Activated CD4-positive, alpha-beta memory T cell treated with anti-CD3 and anti-CD28 coated beads, Interleukin-2, amount 10 ng/mL, durations not matched to agents 7 days and 5 days (primary cell): ENCODE results near the gene ZBTB7B. TPM values are rescaled to one million over a fixed set of nuclear protein-coding genes. Genes with fewer than 3 reads are reported as not detected.

Source experiments
- CTCF ChIA-PET: fragments of 350-600 bp; sonication (Branson Sonifier 250); formaldehyde crosslinking; loops from one replicate; lab custom pipeline; 2021; ENCODE audit warnings: antibody characterized with exemption, inconsistent platforms; lab: Charles Lee
- POLR2A ChIA-PET: fragments of 350-600 bp; sonication (Branson Sonifier 250); formaldehyde crosslinking; loops from one replicate; lab custom pipeline; 2021; ENCODE audit warnings: antibody characterized with exemption; lab: Charles Lee
- DNase-seq: peaks from one replicate; pipeline ENCODE4 v3.0.0-alpha.2; 2020
- H3K27ac Mint-ChIP-seq: one replicate; pipeline ENCODE4 v1.8.0; 2021; ENCODE audit warnings: mild to moderate bottlenecking, mixed read lengths
- H3K27me3 Mint-ChIP-seq: one replicate; pipeline ENCODE4 v1.8.0; 2021; ENCODE audit warnings: mixed read lengths
- H3K36me3 Mint-ChIP-seq: one replicate; pipeline ENCODE4 v1.8.0; 2021; ENCODE audit warnings: low read depth, mixed read lengths
- H3K4me1 Mint-ChIP-seq: one replicate; pipeline ENCODE4 v1.8.0; 2021; ENCODE audit warnings: mixed read lengths
- H3K4me3 Mint-ChIP-seq: one replicate; pipeline ENCODE4 v1.8.0; 2021; ENCODE audit warnings: mild to moderate bottlenecking, mixed read lengths
- H3K9me3 Mint-ChIP-seq: one replicate; pipeline ENCODE4 v1.8.0; 2021; ENCODE audit warnings: mixed read lengths
- total RNA-seq, 2 experiments: library from RNA; stranded (reverse); gene quantifications; one replicate each; pipeline ENCODE4 v1.2.3, GENCODE V29; 2021

The ZBTB7B gene
- total RNA-seq, 2 experiments from 2014 or later: 151 to 152 TPM

DNA sequence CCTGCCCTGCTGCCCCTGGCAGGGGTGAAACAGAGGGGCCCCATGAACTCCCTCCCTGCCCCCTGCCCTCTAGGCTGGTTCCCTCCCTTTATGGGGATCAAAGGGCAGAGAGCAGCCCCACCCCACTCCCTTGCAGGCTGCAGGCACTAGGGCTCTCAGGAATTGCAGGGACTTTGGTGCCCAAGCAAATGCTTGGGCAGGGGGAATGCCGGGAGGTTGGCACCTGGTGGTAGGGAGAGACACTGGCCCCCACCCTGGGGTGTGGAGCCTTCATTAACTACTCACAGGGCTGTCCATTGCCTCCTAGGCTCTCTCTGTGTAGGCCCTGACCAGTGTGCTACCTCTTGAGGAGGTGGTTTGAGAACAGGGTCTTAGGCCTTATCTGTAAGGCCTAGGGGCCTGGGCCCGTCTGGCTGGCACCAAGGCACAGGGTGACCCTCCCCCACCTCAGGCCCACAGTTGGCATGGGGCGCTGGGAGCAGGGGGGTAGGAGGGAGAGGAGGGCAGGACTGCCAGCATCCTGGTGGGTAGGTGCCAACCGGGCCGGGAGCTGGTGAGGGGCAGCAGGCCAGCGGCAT is 4.7 kb downstream of the ZBTB7B start:
- H3K9me3 Mint-ChIP-seq: no peaks in the 10 kb centered on the region
- peak; percentile 24 for DNase-seq
- H3K4me1 Mint-ChIP-seq: peaks cover 66% of the 10 kb centered on the region
- peak overlapping the region; percentile 90 for H3K27ac Mint-ChIP-seq
- ChIA-PET POLR2A (interaction anchor here (1.2 to 14.7 kb wide), 7 partner anchors 9 to 71 kb away, joined by 4 to 203 read pairs (median 12); partner anchors contain the start of genes CKS1B, FLAD1, LENEP and PMVK), CTCF (interaction anchor here (0.7 to 6.2 kb wide), 9 partner anchors 8 to 166 kb away, joined by 3 to 39 read pairs (median 4); partner anchors contain the start of genes FLAD1, KRTCAP2 and PBXIP1)
- peak overlapping the region; percentile 30 for H3K4me3 Mint-ChIP-seq
- peaks cover 49% of the 10 kb centered on the region for H3K36me3 Mint-ChIP-seq
- no peaks in the 10 kb centered on the region for H3K27me3 Mint-ChIP-seq

GRCh38 chr1:155008015-155008941 is 5.7 kb downstream of the ZBTB7B start:
- H3K9me3 Mint-ChIP-seq: no peaks in the 10 kb centered on the region
- peaks cover 54% of the 10 kb centered on the region for H3K36me3 Mint-ChIP-seq
- CTCF ChIA-PET: interaction anchor here (1.1 to 6.2 kb wide), 3 partner anchors 9 to 12 kb away, joined by 3 to 39 read pairs (median 14); no protein-coding TSS in a partner anchor
- H3K27me3 Mint-ChIP-seq: no peaks in the 10 kb centered on the region
- peak overlapping the region; percentile 96 for H3K4me3 Mint-ChIP-seq
- H3K27ac Mint-ChIP-seq: peak overlapping the region; percentile 90
- POLR2A ChIA-PET: interaction anchor here (0.6 to 14.7 kb wide), 14 partner anchors 8 to 165 kb away, joined by 3 to 203 read pairs (median 4); partner anchors contain the start of genes CKS1B, FLAD1, KRTCAP2 and LENEP
- DNase-seq: peak; percentile 77
- H3K4me1 Mint-ChIP-seq: peaks cover 75% of the 10 kb centered on the region

- ChIA-PET POLR2A (interaction anchor here (1.0 to 14.7 kb wide), 9 partner anchors 7 to 382 kb away, joined by 3 to 203 read pairs (median 4); partner anchors contain the start of genes CKS1B, FLAD1, KRTCAP2 and LENEP), CTCF (interaction anchor here (2.1 to 6.2 kb wide), 2 partner anchors 8 to 10 kb away, joined by 14 to 39 read pairs; no protein-coding TSS in a partner anchor)
- peaks cover 55% of the 10 kb centered on the region for H3K36me3 Mint-ChIP-seq
- H3K4me1 Mint-ChIP-seq: peaks cover 80% of the 10 kb centered on the region
- H3K4me3 Mint-ChIP-seq: peak overlapping the region; percentile 96
- H3K27me3 Mint-ChIP-seq: no peaks in the 10 kb centered on the region
- no peaks in the 10 kb centered on the region for H3K9me3 Mint-ChIP-seq
- peak; percentile 45 for DNase-seq
- peak overlapping the region; percentile 90 for H3K27ac Mint-ChIP-seq
Measured at GRCh38 chr1:155009221-155009711, 6.7 kb downstream of the ZBTB7B start.

DNA sequence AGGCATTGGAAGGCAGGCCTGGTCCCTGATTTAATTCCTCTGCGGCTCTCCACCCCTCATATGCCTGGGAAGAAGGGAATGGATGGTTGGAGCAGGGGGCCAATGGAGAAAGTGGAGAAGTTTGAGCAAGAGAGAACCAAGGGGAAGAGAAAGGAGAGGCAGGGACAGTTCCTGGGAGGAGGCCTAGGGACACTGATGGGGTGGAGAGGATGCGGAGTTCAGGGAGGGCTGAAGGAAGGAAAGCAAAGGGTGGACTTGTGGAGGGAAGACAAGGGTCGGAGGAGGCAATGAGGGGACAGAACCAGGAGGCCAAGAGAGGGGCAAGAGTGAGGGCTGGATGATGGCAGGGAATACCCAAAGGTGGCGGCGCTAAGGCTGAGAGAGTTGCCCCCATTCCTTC is 7.1 kb downstream of the ZBTB7B start:
- POLR2A ChIA-PET: interaction anchor here (0.8 to 14.7 kb wide), 8 partner anchors 11 to 383 kb away, joined by 3 to 203 read pairs (median 4); partner anchors contain the start of genes CKS1B, FLAD1, KRTCAP2 and LENEP
- CTCF ChIA-PET: interaction anchor here (0.9 kb wide), 1 partner anchor 35 kb away, joined by 3 read pairs; no protein-coding TSS in a partner anchor
- Mint-ChIP-seq H3K36me3 (peaks cover 55% of the 10 kb centered on the region), H3K27ac (peak overlapping the region; percentile 90), H3K9me3 (no peaks in the 10 kb centered on the region), H3K4me1 (peaks cover 80% of the 10 kb centered on the region), H3K27me3 (no peaks in the 10 kb centered on the region), H3K4me3 (peak overlapping the region; percentile 96)
- no peak for DNase-seq

- Mint-ChIP-seq H3K4me3 (peak overlapping the region; percentile 96), H3K27me3 (no peaks in the 10 kb centered on the region), H3K27ac (peak overlapping the region; percentile 90), H3K4me1 (peaks cover 81% of the 10 kb centered on the region), H3K9me3 (no peaks in the 10 kb centered on the region), H3K36me3 (peaks cover 55% of the 10 kb centered on the region)
- CTCF ChIA-PET: interaction anchor here (0.6 to 1.1 kb wide), 4 partner anchors 10 to 75 kb away, joined by 3 read pairs; no protein-coding TSS in a partner anchor
- peak; percentile 53 for DNase-seq
- POLR2A ChIA-PET: interaction anchor here (0.6 to 14.7 kb wide), 8 partner anchors 10 to 73 kb away, joined by 3 to 203 read pairs (median 5); partner anchors contain the start of genes CKS1B, FLAD1, LENEP and PMVK
Measured at GRCh38 chr1:155010211-155010918, 7.8 kb downstream of the ZBTB7B start.

GRCh38 chr1:155011004-155011416 is 8.4 kb downstream of the ZBTB7B start:
- Mint-ChIP-seq H3K4me3 (peak overlapping the region; percentile 96), H3K4me1 (peaks cover 81% of the 10 kb centered on the region), H3K36me3 (peaks cover 59% of the 10 kb centered on the region), H3K9me3 (no peaks in the 10 kb centered on the region), H3K27me3 (no peaks in the 10 kb centered on the region), H3K27ac (peak overlapping the region; percentile 90)
- POLR2A ChIA-PET: interaction anchor here (1.0 to 14.7 kb wide), 6 partner anchors 10 to 74 kb away, joined by 3 to 203 read pairs (median 8); partner anchors contain the start of genes CKS1B, LENEP, PMVK and ZBTB7B
- CTCF ChIA-PET: interaction anchor here (0.8 to 1.1 kb wide), 2 partner anchors 9 to 74 kb away, joined by 3 read pairs; no protein-coding TSS in a partner anchor
- no peak for DNase-seq

- ChIA-PET POLR2A (interaction anchor here (1.0 to 14.7 kb wide), 8 partner anchors 9 to 162 kb away, joined by 3 to 203 read pairs (median 6); partner anchors contain the start of genes FLAD1, KRTCAP2, LENEP and ZBTB7B), CTCF (interaction anchor here (0.5 to 8.1 kb wide), 4 partner anchors 15 to 452 kb away, joined by 3 to 139 read pairs (median 5); partner anchors contain the start of genes LENEP and ZBTB7B)
- Mint-ChIP-seq H3K4me1 (peaks cover 81% of the 10 kb centered on the region), H3K9me3 (no peaks in the 10 kb centered on the region), H3K27me3 (no peaks in the 10 kb centered on the region), H3K4me3 (peak overlapping the region; percentile 96), H3K27ac (peak overlapping the region; percentile 90), H3K36me3 (peaks cover 61% of the 10 kb centered on the region)
- DNase-seq: no peak
Measured at GRCh38 chr1:155011437-155012025, 8.9 kb downstream of the ZBTB7B start.

DNA sequence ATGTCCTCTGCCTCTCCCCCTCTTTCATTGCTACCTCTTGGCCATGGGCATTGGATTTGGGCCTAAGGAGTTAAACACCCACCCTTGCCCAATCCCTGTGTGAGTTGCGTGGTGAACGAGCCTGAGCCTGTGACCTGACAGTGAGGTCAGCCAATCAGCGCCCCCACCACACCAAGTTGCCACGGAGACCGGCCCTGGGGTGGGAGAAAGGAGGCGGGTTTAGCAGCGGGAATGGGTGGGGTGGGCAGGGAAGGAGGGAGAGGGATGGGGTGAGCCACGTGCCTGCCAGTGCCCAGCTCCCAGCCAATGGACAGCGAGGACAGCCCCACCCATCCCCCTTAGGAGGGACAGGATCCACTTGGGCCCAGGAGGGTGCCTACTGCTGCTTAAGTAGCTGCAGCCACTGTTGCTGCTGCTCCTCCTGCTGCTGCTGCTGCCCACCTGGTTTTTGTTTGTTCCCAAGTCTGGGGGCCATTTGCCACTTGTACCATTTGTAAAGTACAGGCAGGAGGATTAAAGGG is 9.5 kb downstream of the ZBTB7B start:
- H3K27me3 Mint-ChIP-seq: no peaks in the 10 kb centered on the region
- peak overlapping the region; percentile 89 for H3K27ac Mint-ChIP-seq
- H3K4me1 Mint-ChIP-seq: peaks cover 81% of the 10 kb centered on the region
- H3K4me3 Mint-ChIP-seq: peak overlapping the region; percentile 77
- H3K9me3 Mint-ChIP-seq: no peaks in the 10 kb centered on the region
- peak; percentile 69 for DNase-seq
- H3K36me3 Mint-ChIP-seq: peaks cover 63% of the 10 kb centered on the region
- ChIA-PET POLR2A (interaction anchor here (1.0 to 14.7 kb wide), 10 partner anchors 10 to 161 kb away, joined by 3 to 203 read pairs (median 5); partner anchors contain the start of genes CKS1B, FLAD1, KRTCAP2 and LENEP), CTCF (interaction anchor here (0.9 to 8.1 kb wide), 6 partner anchors 15 to 453 kb away, joined by 3 to 139 read pairs (median 4); partner anchors contain the start of genes KRTCAP2, LENEP and ZBTB7B)

DNA sequence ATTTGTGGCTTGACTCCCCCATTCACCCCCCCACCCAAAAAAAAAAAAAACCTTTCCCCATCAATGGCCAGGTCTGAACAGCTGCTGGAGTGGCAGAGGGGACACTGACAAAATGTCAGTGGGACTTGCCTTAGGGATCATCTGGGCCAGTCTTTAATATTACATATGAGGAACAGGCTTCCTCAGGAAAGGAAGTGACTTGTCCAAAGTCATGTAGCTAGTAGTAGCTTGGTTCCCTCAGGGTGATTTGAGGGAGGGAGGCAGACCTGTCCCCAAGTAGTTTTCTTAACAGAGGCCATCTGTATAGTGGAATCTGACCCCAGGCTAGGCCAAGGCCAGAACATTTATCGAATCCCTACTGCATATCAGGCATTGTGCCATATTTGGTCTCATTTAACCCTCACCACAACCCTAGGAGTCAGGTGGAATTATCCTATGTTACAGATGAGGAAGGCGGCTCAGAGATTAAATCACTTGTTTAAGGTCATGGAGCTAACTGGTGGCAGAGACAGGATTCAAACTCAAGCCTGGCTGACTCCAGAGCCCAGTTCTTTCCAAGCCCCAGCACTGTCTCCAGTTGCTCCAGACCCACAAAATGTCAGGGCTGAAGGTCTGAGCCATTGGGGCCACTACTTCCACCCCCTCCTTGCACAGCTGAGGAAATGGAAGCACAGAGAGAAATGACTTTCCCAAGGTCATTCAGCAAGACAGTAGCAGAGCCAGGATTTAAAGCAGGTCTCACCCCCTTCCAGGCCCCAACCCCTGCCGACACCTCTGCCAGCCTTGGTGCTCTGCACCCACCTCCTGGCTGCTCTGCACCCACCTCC is 10.4 kb downstream of the ZBTB7B start:
- Mint-ChIP-seq H3K27me3 (no peaks in the 10 kb centered on the region), H3K27ac (peak overlapping the region; percentile 89), H3K4me1 (peaks cover 78% of the 10 kb centered on the region), H3K9me3 (no peaks in the 10 kb centered on the region), H3K36me3 (peaks cover 64% of the 10 kb centered on the region), H3K4me3 (peak overlapping the region; percentile 77)
- ChIA-PET CTCF (interaction anchor here (0.6 to 8.1 kb wide), 8 partner anchors 16 to 453 kb away, joined by 3 to 139 read pairs (median 4); partner anchors contain the start of genes FLAD1, KRTCAP2, LENEP and ZBTB7B), POLR2A (interaction anchor here (1.0 to 14.7 kb wide), 11 partner anchors 9 to 160 kb away, joined by 3 to 203 read pairs (median 5); partner anchors contain the start of genes ADAM15, CKS1B, FLAD1 and KRTCAP2)
- no peak for DNase-seq

GRCh38 chr1:155013632-155014031 is 11.0 kb downstream of the ZBTB7B start:
- Mint-ChIP-seq H3K27me3 (no peaks in the 10 kb centered on the region), H3K4me3 (peak overlapping the region; percentile 77), H3K36me3 (peaks cover 67% of the 10 kb centered on the region), H3K9me3 (no peaks in the 10 kb centered on the region), H3K4me1 (peaks cover 75% of the 10 kb centered on the region), H3K27ac (peak overlapping the region; percentile 89)
- CTCF ChIA-PET: interaction anchor here (0.8 to 8.1 kb wide), 9 partner anchors 9 to 454 kb away, joined by 3 to 139 read pairs (median 4); partner anchors contain the start of genes ADAM15, FLAD1, KRTCAP2 and LENEP
- POLR2A ChIA-PET: interaction anchor here (1.0 to 14.7 kb wide), 7 partner anchors 9 to 159 kb away, joined by 3 to 203 read pairs (median 5); partner anchors contain the start of genes ADAM15, FLAD1, KRTCAP2 and LENEP
- DNase-seq: peak; percentile 55
